H1 (cell line): ENCODE measurements around the gene PRMT3. TPM values are rescaled to one million over a fixed set of nuclear protein-coding genes. Genes with fewer than 3 reads are reported as not detected.

ENCODE experiments used
- CTCF ChIA-PET: fragments of 300-600 bp; sonication (Branson Sonifier 250); formaldehyde crosslinking; loops from one replicate; lab custom pipeline; 2021; ENCODE audit not compliant: partially characterized antibody; lab: Charles Lee
- POLR2A ChIA-PET: fragments of 300-600 bp; sonication (Branson Sonifier 250); formaldehyde crosslinking; loops from one replicate; lab custom pipeline; 2021; ENCODE audit warnings: inconsistent platforms; ENCODE audit not compliant: partially characterized antibody; lab: Charles Lee
- DNase-seq, 2 experiments: peaks; one replicate each; pipeline versions ENCODE4 v3.0.0 to v3.0.0-alpha.2; 2010 to 2022; ENCODE audit warnings: low spot score in 2 of 2, low read depth in 1 of 2, mixed read lengths in 1 of 2
- FAIRE-seq: peaks from 2 replicates; lab custom pipeline; 2011; peaks lifted over from hg19 to GRCh38; lab: Jason Lieb, UNC
- H2AFZ ChIP-seq: 2 replicates; pipeline ENCODE4 v1.8.1; 2012; ENCODE audit warnings: low read length, inconsistent platforms
- H2AK5ac ChIP-seq: 2 replicates; pipeline ENCODE4 v1.6.1; 2013; ENCODE audit warnings: low read depth, low read length
- H2BK120ac ChIP-seq: replicated peaks from 2 replicates; pipeline ENCODE3; 2013; ENCODE audit warnings: low read depth, low read length, inconsistent platforms
- H2BK12ac ChIP-seq: 2 replicates; pipeline ENCODE4 v1.6.1; 2013; ENCODE audit warnings: low read depth, low read length
- H2BK15ac ChIP-seq: 2 replicates; pipeline ENCODE4 v1.6.1; 2013; ENCODE audit warnings: low read length
- H2BK20ac ChIP-seq: 2 replicates; pipeline ENCODE4 v1.6.1; 2013; ENCODE audit warnings: low read length
- H2BK5ac ChIP-seq: 2 replicates; pipeline ENCODE4 v1.6.1; 2013; ENCODE audit warnings: low read depth, low read length
- H3K14ac ChIP-seq: 2 replicates; pipeline ENCODE4 v1.6.1; 2013; ENCODE audit warnings: inconsistent platforms; ENCODE audit not compliant: insufficient read length
- H3K18ac ChIP-seq: 2 replicates; pipeline ENCODE4 v1.6.1; 2013; ENCODE audit warnings: low read length; ENCODE audit errors: extremely low read depth
- H3K23ac ChIP-seq: 2 replicates; pipeline ENCODE4 v1.6.1; 2013; ENCODE audit warnings: inconsistent platforms; ENCODE audit not compliant: insufficient read length
- H3K23me2 ChIP-seq: 2 replicates; pipeline ENCODE4 v1.6.1; 2013; ENCODE audit warnings: low read depth, low read length
- H3K27ac ChIP-seq: 2 replicates; pipeline ENCODE4 v1.6.1; 2011; ENCODE audit warnings: low read depth, low read length, inconsistent platforms
- H3K27me3 ChIP-seq, 4 experiments: replicated peaks in 1 of 4; 1 replicate in 1 of 4; 2 replicates in 3 of 4; pipeline versions ENCODE4 v1.6.1 to v1.8.1; 2011 to 2013; ENCODE audit warnings: low read length in 3 of 4, mild to moderate bottlenecking in 3 of 4, inconsistent platforms in 2 of 4, mixed read lengths in 2 of 4, moderate library complexity in 1 of 4; ENCODE audit not compliant: control insufficient read depth in 3 of 4, insufficient read depth in 3 of 4; ENCODE audit errors: extremely low read depth in 1 of 4
- H3K36me3 ChIP-seq, 4 experiments: 2 replicates each; pipeline versions ENCODE4 v1.6.1 to v1.8.1; 2011 to 2013; ENCODE audit warnings: mild to moderate bottlenecking in 4 of 4, low read length in 3 of 4, moderate library complexity in 2 of 4, control low read depth in 1 of 4, inconsistent platforms in 1 of 4; ENCODE audit not compliant: insufficient read depth in 4 of 4, control insufficient read depth in 2 of 4
- H3K4ac ChIP-seq: replicated peaks from 2 replicates; pipeline ENCODE3; 2013; ENCODE audit warnings: low read length, low read depth, mixed read lengths, inconsistent platforms; ENCODE audit not compliant: insufficient read length
- H3K4me1 ChIP-seq, 4 experiments: replicated peaks in 1 of 4; 1 replicate in 1 of 4; 2 replicates in 3 of 4; pipeline versions ENCODE4 v1.6.1 to v1.8.1; 2011 to 2013; ENCODE audit warnings: low read length in 3 of 4, inconsistent platforms in 2 of 4, mixed read lengths in 1 of 4; ENCODE audit not compliant: insufficient read depth in 4 of 4, control insufficient read depth in 3 of 4
- H3K4me2 ChIP-seq, 2 experiments: 2 replicates each; pipeline versions ENCODE4 v1.6.1 to v1.8.1; 2011 to 2013; ENCODE audit warnings: low read depth in 2 of 2, low read length in 2 of 2, control low read depth in 1 of 2, inconsistent platforms in 1 of 2, mild to moderate bottlenecking in 1 of 2; ENCODE audit not compliant: insufficient read depth in 1 of 2
- H3K4me3 ChIP-seq, 4 experiments: fragments of 200-600, 300-600 bp in 1 of 4; sonication (generic), shearing (Covaris generic), sonication (Bioruptor Twin) in 1 of 4; 2 replicates each; pipeline versions ENCODE4 v1.5.1 to v1.8.1; 2011 to 2016; ENCODE audit warnings: low read length in 4 of 4, low read depth in 3 of 4, control low read depth in 2 of 4, inconsistent platforms in 2 of 4, mild to moderate bottlenecking in 2 of 4, mixed read lengths in 1 of 4, moderate library complexity in 1 of 4; ENCODE audit not compliant: insufficient read depth in 2 of 4; ENCODE audit errors: extremely low read depth in 1 of 4
- H3K56ac ChIP-seq: replicated peaks from 2 replicates; pipeline ENCODE3; 2013; ENCODE audit warnings: low read depth, mild to moderate bottlenecking, mixed read lengths, low read length, inconsistent platforms; ENCODE audit not compliant: insufficient read length
- H3K79me1 ChIP-seq: 2 replicates; pipeline ENCODE4 v1.6.1; 2013; ENCODE audit warnings: low read depth, low read length, control low read depth
- H3K79me2 ChIP-seq, 2 experiments: 2 replicates each; pipeline versions ENCODE4 v1.6.1 to v1.8.1; 2012 to 2013; ENCODE audit warnings: low read length in 2 of 2, mild to moderate bottlenecking in 2 of 2, inconsistent platforms in 1 of 2; ENCODE audit not compliant: insufficient read depth in 2 of 2, control insufficient read depth in 1 of 2
- H3K9ac ChIP-seq, 4 experiments: replicated peaks in 1 of 4; 1 replicate in 1 of 4; 2 replicates in 3 of 4; pipeline versions ENCODE4 v1.6.1 to v1.8.1; 2011 to 2013; ENCODE audit warnings: low read depth in 3 of 4, low read length in 3 of 4, control low read depth in 2 of 4, mild to moderate bottlenecking in 2 of 4, moderate library complexity in 2 of 4, inconsistent platforms in 1 of 4; ENCODE audit errors: extremely low read depth in 1 of 4
- H3K9me3 ChIP-seq, 2 experiments: 2 replicates each; pipeline versions ENCODE4 v1.6.1 to v1.8.1; 2012 to 2013; ENCODE audit warnings: mild to moderate bottlenecking in 2 of 2, moderate library complexity in 2 of 2, control low read depth in 1 of 2, inconsistent platforms in 1 of 2, low read depth in 1 of 2, low read length in 1 of 2, mixed read lengths in 1 of 2; ENCODE audit not compliant: insufficient read depth in 2 of 2
- H4K20me1 ChIP-seq, 2 experiments: replicated peaks in 1 of 2; 2 replicates each; pipeline versions ENCODE3 to v1.8.1; 2011 to 2013; ENCODE audit warnings: inconsistent platforms in 2 of 2, low read length in 2 of 2, mild to moderate bottlenecking in 1 of 2; ENCODE audit not compliant: insufficient read depth in 2 of 2, control insufficient read depth in 1 of 2
- H4K5ac ChIP-seq: 2 replicates; pipeline ENCODE4 v1.6.1; 2013; ENCODE audit warnings: low read length, low read depth, mixed read lengths, inconsistent platforms; ENCODE audit not compliant: insufficient read length
- H4K8ac ChIP-seq: 2 replicates; pipeline ENCODE4 v1.8.0; 2013; ENCODE audit warnings: mild to moderate bottlenecking, moderate library complexity, low read length, inconsistent platforms; ENCODE audit not compliant: insufficient read depth; ENCODE audit errors: extremely low read depth
- H4K91ac ChIP-seq: replicated peaks from 2 replicates; pipeline ENCODE3; 2013; ENCODE audit warnings: low read length, mixed read lengths, inconsistent platforms; ENCODE audit not compliant: insufficient read length
- ASH2L ChIP-seq: fragments of 200-600, 300-600 bp; sonication (generic); IDR thresholded peaks from one replicate; pipeline ENCODE4 v1.7.1; 2017; ENCODE audit warnings: low read length
- BRCA1 ChIP-seq: IDR thresholded peaks from 2 replicates; pipeline ENCODE4 v1.6.1; 2012; ENCODE audit warnings: low read depth, low read length, improper control_type of control experiment
- CEBPB ChIP-seq: IDR thresholded peaks from 2 replicates; pipeline ENCODE4 v1.6.1; 2012; ENCODE audit warnings: low read depth, low read length
- CREB1 ChIP-seq: IDR thresholded peaks from 2 replicates; pipeline ENCODE4 v1.6.1; 2012; ENCODE audit warnings: inconsistent platforms
- CTBP2 ChIP-seq: IDR thresholded peaks from 2 replicates; pipeline ENCODE4 v1.7.0; 2011; ENCODE audit warnings: borderline replicate concordance, mild to moderate bottlenecking, moderate library complexity, mixed read lengths, low read length; ENCODE audit not compliant: insufficient read depth, insufficient read length
- MAFK ChIP-seq: IDR thresholded peaks from 2 replicates; pipeline ENCODE4 v1.6.1; 2012; ENCODE audit warnings: low read depth, mild to moderate bottlenecking, improper control_type of control experiment, low read length
- RNF2 ChIP-seq: fragments of 200-900, 300-1000 bp; sonication (generic); IDR thresholded peaks from 2 replicates; pipeline ENCODE4 v1.7.1; 2016; ENCODE audit warnings: borderline replicate concordance, low read depth, mild to moderate bottlenecking, antibody characterized with exemption, low read length; ENCODE audit not compliant: poor library complexity, severe bottlenecking; ENCODE audit errors: missing control alignments
- SAP30 ChIP-seq: fragments of 300-600 bp; sonication (generic); IDR thresholded peaks from 2 replicates; pipeline ENCODE4 v1.7.1; 2012; ENCODE audit warnings: low read length, moderate library complexity, mild to moderate bottlenecking, inconsistent platforms; ENCODE audit not compliant: insufficient read depth, insufficient replicate concordance
- SP1 ChIP-seq: IDR thresholded peaks from 2 replicates; pipeline ENCODE4 v1.6.1; 2011; ENCODE audit warnings: low read depth, low read length
- TBP ChIP-seq: IDR thresholded peaks from 2 replicates; pipeline ENCODE4 v1.6.1; 2011; ENCODE audit warnings: low read depth, low read length, improper control_type of control experiment
- USF2 ChIP-seq: IDR thresholded peaks from 2 replicates; pipeline ENCODE4 v1.6.1; 2011; ENCODE audit warnings: low read length, improper control_type of control experiment
- YY1 ChIP-seq: IDR thresholded peaks from 2 replicates; pipeline ENCODE4 v1.6.1; 2011; ENCODE audit warnings: low read depth, mild to moderate bottlenecking, low read length
- WGBS, 2 experiments: shearing (Covaris generic) in 1 of 2; methylation state at CpG; one replicate each; pipeline versions ENCODE4 v1.1.6 to v1.1.7; 2013 to 2015; ENCODE audit warnings: low lambda C conversion rate in 2 of 2, mixed read lengths in 2 of 2, inconsistent platforms in 1 of 2, low coverage in 1 of 2, missing lambda C conversion rate in 1 of 2; ENCODE audit not compliant: insufficient replicate concordance in 2 of 2, insufficient coverage in 1 of 2, insufficient read length in 1 of 2; ENCODE audit errors: extremely low coverage in 1 of 2, missing lambda C conversion rate in 1 of 2; 5-methylcytosine and 5-hydroxymethylcytosine counted together
- polyA plus RNA-seq, 7 experiments: library from polyadenylated mRNA; depleted of rRNA in 3 of 7; stranded (reverse) in 5 of 7; unstranded in 2 of 7; fragments of >200 nt in 5 of 7; fragments of 200-250 nt in 2 of 7; gene quantifications; 1 replicate in 5 of 7; 2 replicates in 1 of 7; 4 replicates in 1 of 7; pipeline versions ENCODE4 v1.2.1 to v1.2.3, GENCODE V29; 2011 to 2013; ENCODE audit warnings: missing spikeins in 2 of 7, mixed read lengths in 2 of 7
- total RNA-seq: library from RNA; stranded (reverse); fragmentation: NEBNext Ultra II Directional; extraction: Animal tissue kit (Norgen Biotek cat#: 25700); gene quantifications from 2 replicates; pipeline ENCODE4 v1.2.1, GENCODE V29; 2021

PRMT3 gene
- total and polyA plus RNA-seq, 2 of the 8 experiments (the other 6 are each of a cell fraction or from before 2014, with no cell fraction given) = 11.2 to 26.5 TPM

- Histone ChIP-seq H4K8ac (no peak overlapping the region), H3K9ac (no peak overlapping the region)
- TF ChIP-seq YY1 = no peak
- no peak for TF ChIP-seq MAFK
- TF ChIP-seq BRCA1 = no peak
- TF ChIP-seq CEBPB = no peak
- TF ChIP-seq SAP30 = no peak
- TF ChIP-seq CTBP2 = no peak
- no peak for TF ChIP-seq USF2
- TF ChIP-seq CREB1 = no peak
- TF ChIP-seq RNF2 = no peak
- TF ChIP-seq ASH2L = no peak
- TF ChIP-seq SP1 = no peak
- TF ChIP-seq TBP = no peak
These were observed 159.9 kb downstream of the PRMT3 start for GRCh38 chr11:20547411-20547810.

More at GRCh38 chr11:20547411-20547810, 159.9 kb downstream of the PRMT3 start:
- Histone ChIP-seq H2BK12ac (no peak overlapping the region), H3K79me2 (no peaks in the 10 kb centered on the region), H3K4me1 (peaks cover 3 to 14% (median 10%) of the 10 kb centered on the region in 4 experiments; a peak in 6 of 7 replicates), H4K5ac (no peak overlapping the region), H4K91ac (no peak overlapping the region), H3K18ac (no peak overlapping the region), H3K23me2 (no peaks in the 10 kb centered on the region), H2BK20ac (no peak overlapping the region), H2BK15ac (no peak overlapping the region), H3K36me3 (no peaks in the 10 kb centered on the region), H3K4me2 (no peak overlapping the region), H3K27ac (no peak overlapping the region), H2BK120ac (no peak overlapping the region), H2BK5ac (no peak overlapping the region), H2AK5ac (no peak overlapping the region), H3K14ac (no peak overlapping the region), H2AFZ (no peak overlapping the region), H4K20me1 (no peaks in the 10 kb centered on the region), H3K9me3 (no peaks in the 10 kb centered on the region), H3K4ac (no peak overlapping the region), H3K4me3 (no peak overlapping the region), H3K56ac (no peak overlapping the region), H3K79me1 (no peaks in the 10 kb centered on the region), H3K23ac (no peak overlapping the region), H3K27me3 (no peaks in the 10 kb centered on the region)
- no CpG with 5 or more reads among the region's 2 CpGs for WGBS, 2 experiments
- FAIRE-seq (no peak), DNase-seq (no peak)
- POLR2A ChIA-PET = no interaction called here
- CTCF ChIA-PET = interaction anchor here (0.6 to 1.8 kb wide), 2 partner anchors 62 to 386 kb away, joined by 3 to 6 read pairs; no protein-coding TSS in a partner anchor
